ENCODE results near the gene COMMD7.
"Not testable (repeated sequence)": the region's sequence is repeated elsewhere in the genome, so short reads cannot be mapped to it uniquely, and the experiment has no call there.

COMMD7 gene

DNA sequence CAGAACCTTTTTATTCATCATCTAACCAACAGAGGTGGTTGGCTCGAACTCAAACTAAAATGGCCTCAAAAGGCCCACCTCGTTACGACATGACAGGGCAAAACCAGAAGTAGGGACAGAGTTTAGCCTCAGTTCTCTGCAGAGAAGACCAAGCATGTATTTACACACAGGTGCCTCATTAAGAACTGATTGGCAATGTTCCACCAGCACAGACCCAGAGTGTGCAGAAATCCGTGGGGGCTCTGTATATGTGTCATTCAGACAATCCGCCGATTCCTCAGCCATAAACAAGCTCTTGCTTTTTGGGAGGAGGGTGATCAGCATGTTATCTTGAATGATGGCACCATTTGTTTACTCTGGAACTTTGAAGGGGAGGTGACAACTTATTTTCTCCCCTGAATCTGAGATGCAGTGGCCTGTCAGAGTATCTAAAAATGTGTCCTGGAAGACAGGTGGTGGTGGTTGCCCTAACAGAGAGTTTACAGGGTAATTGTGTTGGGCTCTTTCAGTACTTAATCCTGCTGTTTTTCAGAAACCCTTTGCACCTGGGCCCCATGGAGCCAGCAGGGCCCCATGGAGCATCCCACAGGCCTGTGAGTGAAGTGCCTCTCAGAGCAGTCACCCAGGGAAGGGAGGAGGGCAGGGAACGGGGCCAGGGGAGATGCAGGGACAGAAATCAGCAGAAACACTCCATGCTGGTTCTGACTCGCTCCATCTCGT lies 40.4 kb downstream of the COMMD7 start:
- DNase-seq (ENCODE audit: insufficient read length, low spot score) (no peak), FAIRE-seq (no peak)
- TF ChIP-seq POLR2A (IDR thresholded peaks at IDR 0.05; ENCODE audit: low read depth, low read length) (no peak), PAX5 (IDR thresholded peaks at IDR 0.05; ENCODE audit: insufficient read depth, low read length, severe bottlenecking) (no peak), SPI1 (IDR thresholded peaks at IDR 0.05; ENCODE audit: low read depth, low read length) (no peak), POU2F2 (IDR thresholded peaks at IDR 0.05; ENCODE audit: low read depth, low read length) (no peak), TAF1 (IDR thresholded peaks at IDR 0.05; ENCODE audit: low read depth, low read length) (no peak), POLR2AphosphoS5 (IDR thresholded peaks at IDR 0.05; ENCODE audit: low read depth, low read length) (no peak)

GRCh38 chr20:32697608-32698007 lies 45.7 kb downstream of the COMMD7 start:
- no peak for DNase-seq (ENCODE audit: insufficient read length, low spot score)
- no peak for TF ChIP-seq PAX5 (IDR thresholded peaks at IDR 0.05; ENCODE audit: insufficient read depth, low read length, severe bottlenecking)
- no peak for FAIRE-seq

DNA sequence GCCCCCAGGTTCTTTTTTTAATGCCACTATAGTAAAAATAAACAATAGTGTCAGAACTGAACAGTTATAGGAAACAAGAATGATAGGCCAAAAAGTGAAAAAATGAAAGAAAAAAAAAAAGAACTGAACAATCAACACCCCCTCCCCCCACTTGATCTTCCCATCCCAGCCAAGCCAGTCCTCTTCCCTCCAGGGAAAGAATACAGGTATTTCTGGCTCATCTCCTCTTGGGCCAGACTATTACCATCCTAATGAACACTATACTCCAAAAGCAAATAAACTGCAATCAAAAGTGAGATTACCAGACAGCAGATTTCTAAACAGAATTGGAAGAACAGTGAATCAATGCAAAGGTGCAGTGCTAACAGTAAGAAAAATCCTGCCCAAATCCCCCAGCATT lies 48.2 kb downstream of the COMMD7 start:
- TF ChIP-seq TAF1 (IDR thresholded peaks at IDR 0.05; ENCODE audit: low read depth, low read length) = no peak
- TF ChIP-seq POLR2AphosphoS5 (IDR thresholded peaks at IDR 0.05; ENCODE audit: low read depth, low read length) = no peak
- TF ChIP-seq PAX5 (IDR thresholded peaks at IDR 0.05; ENCODE audit: insufficient read depth, low read length, severe bottlenecking) = no peak
- TF ChIP-seq POLR2A (IDR thresholded peaks at IDR 0.05; ENCODE audit: low read depth, low read length) = no peak
- no peak for DNase-seq (ENCODE audit: insufficient read length, low spot score)
- no peak for FAIRE-seq

DNA sequence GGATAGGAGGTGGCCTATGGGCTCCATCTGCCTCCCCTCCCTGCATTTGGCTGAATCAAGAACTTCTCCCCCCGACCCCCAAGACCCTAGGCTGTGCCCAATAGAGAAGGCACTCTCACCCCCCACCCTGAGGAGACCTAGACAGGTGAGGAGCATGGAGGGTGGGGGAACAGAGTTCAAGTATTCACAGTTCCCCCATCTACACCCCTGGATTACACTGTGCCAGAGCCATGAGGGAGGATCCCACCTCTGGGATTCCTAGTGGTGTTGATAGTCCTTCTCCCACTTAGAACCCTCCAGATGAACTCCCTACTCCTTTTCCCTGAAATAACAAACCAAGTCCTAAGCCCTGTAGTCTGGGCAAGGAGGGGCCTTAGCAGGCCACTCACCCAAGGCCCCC lies 54.3 kb downstream of the COMMD7 start:
- not testable (repeated sequence) for DNase-seq (ENCODE audit: insufficient read length, low spot score); FAIRE-seq

GRCh38 chr20:32687180-32687532 lies 56.1 kb downstream of the COMMD7 start:
- no peak for DNase-seq (ENCODE audit: insufficient read length, low spot score)

DNA sequence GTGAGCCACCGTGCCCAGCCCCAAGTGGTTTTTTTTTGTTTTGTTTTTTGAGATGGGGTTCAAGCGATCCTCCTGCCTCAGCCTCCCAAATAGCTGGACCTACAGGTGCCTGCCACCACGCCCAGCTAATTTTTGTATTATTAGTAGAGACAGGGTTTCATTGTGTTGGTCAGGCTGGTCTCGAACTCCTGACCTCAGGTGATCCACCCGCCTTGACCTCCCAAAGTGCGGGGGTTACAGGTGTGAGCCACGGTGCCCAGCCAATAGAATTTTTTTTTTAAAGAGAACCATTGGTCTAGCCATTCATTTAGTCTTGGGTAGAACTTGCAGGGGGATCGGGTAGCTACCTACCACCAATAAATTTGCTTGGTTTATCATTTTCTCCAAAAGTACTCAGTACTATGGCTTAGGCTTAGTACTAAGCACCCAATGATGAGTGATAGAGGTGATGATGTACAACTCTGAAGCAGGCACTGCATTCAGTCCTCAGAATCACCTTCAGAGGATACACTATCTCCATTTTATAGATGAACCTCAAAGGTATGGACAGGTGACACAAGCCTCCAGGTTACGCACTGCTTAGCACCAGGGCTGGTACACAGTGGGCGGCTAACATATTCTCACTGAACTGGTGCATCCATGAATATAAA lies 56.6 kb downstream of the COMMD7 start:
- DNase-seq (ENCODE audit: insufficient read length, low spot score) (no peak), FAIRE-seq (no peak)
- TF ChIP-seq POLR2AphosphoS5 (IDR thresholded peaks at IDR 0.05; ENCODE audit: low read depth, low read length) (no peak), SPI1 (IDR thresholded peaks at IDR 0.05; ENCODE audit: low read depth, low read length) (no peak), POLR2A (IDR thresholded peaks at IDR 0.05; ENCODE audit: low read depth, low read length) (no peak), POU2F2 (IDR thresholded peaks at IDR 0.05; ENCODE audit: low read depth, low read length) (no peak), TAF1 (IDR thresholded peaks at IDR 0.05; ENCODE audit: low read depth, low read length) (no peak), PAX5 (IDR thresholded peaks at IDR 0.05; ENCODE audit: insufficient read depth, low read length, severe bottlenecking) (no peak)

More at GRCh38 chr20:32687180-32687532, 56.1 kb downstream of the COMMD7 start:
- TF ChIP-seq SPI1 (IDR thresholded peaks at IDR 0.05; ENCODE audit: low read depth, low read length) (no peak), POU2F2 (IDR thresholded peaks at IDR 0.05; ENCODE audit: low read depth, low read length) (no peak), POLR2AphosphoS5 (IDR thresholded peaks at IDR 0.05; ENCODE audit: low read depth, low read length) (no peak), TAF1 (IDR thresholded peaks at IDR 0.05; ENCODE audit: low read depth, low read length) (no peak), POLR2A (IDR thresholded peaks at IDR 0.05; ENCODE audit: low read depth, low read length) (no peak), PAX5 (IDR thresholded peaks at IDR 0.05; ENCODE audit: insufficient read depth, low read length, severe bottlenecking) (no peak)
- FAIRE-seq = no peak

DNA sequence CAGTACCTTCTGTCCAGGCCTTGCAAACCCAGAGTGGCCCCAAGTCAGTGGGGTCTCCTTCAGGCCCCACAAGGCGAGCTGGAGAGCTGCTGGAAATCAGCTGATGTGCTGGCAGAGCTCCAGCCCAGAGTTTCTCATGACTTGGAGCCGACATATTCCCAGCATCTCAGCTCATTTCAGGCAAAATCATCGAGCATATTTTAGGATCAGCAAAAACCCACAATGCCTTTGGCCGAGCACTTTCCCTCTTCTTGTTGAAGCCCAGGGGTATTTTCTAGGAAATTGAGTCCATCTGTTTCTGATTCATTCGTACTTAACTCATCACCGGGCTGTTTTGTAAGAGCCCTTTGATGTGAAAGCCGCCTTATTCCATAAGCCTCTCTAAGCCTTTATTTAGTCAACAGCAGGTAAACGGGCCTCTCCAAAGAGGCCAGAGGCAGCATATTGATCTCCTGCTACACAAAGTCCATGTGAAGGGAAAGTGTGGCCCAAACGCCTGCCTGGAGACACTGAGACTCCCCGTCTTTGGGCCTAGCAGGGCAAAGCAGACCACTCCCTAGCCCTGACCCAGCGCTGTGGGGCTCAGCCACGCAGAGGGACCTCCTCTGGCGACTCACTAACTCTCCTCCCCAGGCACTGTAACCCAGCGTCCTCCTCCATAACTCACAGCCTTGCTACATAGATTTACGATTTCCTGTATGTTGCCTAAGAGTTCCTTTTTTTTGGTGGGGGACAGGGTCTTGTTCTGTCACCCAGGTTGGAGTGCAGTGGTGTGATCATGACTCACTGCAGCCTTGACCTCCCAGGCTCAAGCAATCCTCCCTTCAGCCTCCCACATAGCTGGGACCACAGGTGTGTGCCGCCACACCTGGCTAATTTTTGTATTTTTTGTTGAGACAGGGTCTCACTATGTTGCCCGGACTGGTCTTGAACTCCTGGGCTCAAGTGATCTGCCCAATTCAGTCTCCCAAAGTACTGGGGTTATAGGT lies 57.4 kb downstream of the COMMD7 start:
- TF ChIP-seq SPI1 (IDR thresholded peaks at IDR 0.05; ENCODE audit: low read depth, low read length) (no peak), TAF1 (IDR thresholded peaks at IDR 0.05; ENCODE audit: low read depth, low read length) (no peak), POU2F2 (IDR thresholded peaks at IDR 0.05; ENCODE audit: low read depth, low read length) (no peak), POLR2A (IDR thresholded peaks at IDR 0.05; ENCODE audit: low read depth, low read length) (no peak), PAX5 (IDR thresholded peaks at IDR 0.05; ENCODE audit: insufficient read depth, low read length, severe bottlenecking) (no peak)
- DNase-seq (ENCODE audit: insufficient read length, low spot score) (no peak), FAIRE-seq (no peak)

DNA sequence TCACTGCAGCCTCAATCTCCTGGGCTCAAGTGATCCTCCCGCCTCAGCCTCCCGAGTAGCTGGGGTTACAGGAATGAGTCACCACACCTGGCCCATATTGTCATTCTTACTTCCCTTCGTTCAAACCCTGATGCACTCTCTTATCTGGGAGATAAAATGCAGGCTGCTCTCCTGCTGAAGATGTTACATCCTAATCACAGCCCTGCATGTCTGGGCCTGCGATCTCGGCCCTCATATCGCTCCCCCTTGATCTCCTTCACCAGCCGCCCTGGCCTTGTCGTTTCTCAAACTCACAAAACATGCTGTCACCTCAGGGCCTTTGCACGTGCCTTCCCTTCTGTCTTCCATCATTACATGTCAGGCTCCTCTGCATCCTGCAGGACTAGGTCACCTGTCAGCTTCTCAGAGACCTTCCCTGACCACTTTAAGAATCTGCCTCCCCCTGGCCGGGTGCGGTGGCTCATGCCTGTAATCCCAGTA lies 60.7 kb downstream of the COMMD7 start:
- DNase-seq (ENCODE audit: insufficient read length, low spot score) = no peak
- FAIRE-seq = no peak
- TF ChIP-seq PAX5 (IDR thresholded peaks at IDR 0.05; ENCODE audit: insufficient read depth, low read length, severe bottlenecking) (no peak), SPI1 (IDR thresholded peaks at IDR 0.05; ENCODE audit: low read depth, low read length) (no peak), TAF1 (IDR thresholded peaks at IDR 0.05; ENCODE audit: low read depth, low read length) (no peak), POU2F2 (IDR thresholded peaks at IDR 0.05; ENCODE audit: low read depth, low read length) (no peak), POLR2AphosphoS5 (IDR thresholded peaks at IDR 0.05; ENCODE audit: low read depth, low read length) (no peak)

GRCh38 chr20:32681175-32682084 lies 61.8 kb downstream of the COMMD7 start:
- TF ChIP-seq POU2F2 (IDR thresholded peaks at IDR 0.05; ENCODE audit: low read depth, low read length) (no peak), POLR2A (IDR thresholded peaks at IDR 0.05; ENCODE audit: low read depth, low read length) (no peak), PAX5 (IDR thresholded peaks at IDR 0.05; ENCODE audit: insufficient read depth, low read length, severe bottlenecking) (no peak), TAF1 (IDR thresholded peaks at IDR 0.05; ENCODE audit: low read depth, low read length) (no peak), POLR2AphosphoS5 (IDR thresholded peaks at IDR 0.05; ENCODE audit: low read depth, low read length) (no peak), SPI1 (IDR thresholded peaks at IDR 0.05; ENCODE audit: low read depth, low read length) (no peak)
- DNase-seq (ENCODE audit: insufficient read length, low spot score) (no peak), FAIRE-seq (no peak)

Data from GM12891 (cell line).